ENCODE results near the gene SNED1.
"Not testable (repeated sequence)": the region's sequence is repeated elsewhere in the genome, so short reads cannot be mapped to it uniquely, and the experiment has no call there.

Gene SNED1

GRCh38 chr2:241084856-241085444 is 86.5 kb downstream of the SNED1 start:
- Histone ChIP-seq H3K9me3 (ENCODE audit: low read length) (no peaks in the 10 kb centered on the region), H3K4me3 (ENCODE audit: low read depth in 1 of 2, low read length in 2 of 2) (no peak overlapping the region), H3K27me3 (ENCODE audit: control insufficient read depth in 1 of 2, insufficient read depth in 2 of 2, low read length in 2 of 2) (no peaks in the 10 kb centered on the region), H3K36me3 (ENCODE audit: insufficient read depth, low read length) (peaks cover 42% of the 10 kb centered on the region), H3K4me1 (ENCODE audit: insufficient read depth, low read length) (no peaks in the 10 kb centered on the region), H3K27ac (ENCODE audit: low read depth, low read length) (no peak overlapping the region), H3K9ac (ENCODE audit: low read length) (no peak overlapping the region)

- peaks cover 55% of the 10 kb centered on the region for H3K36me3 ChIP-seq (ENCODE audit: insufficient read depth, low read length)
- H3K27ac ChIP-seq (ENCODE audit: low read depth, low read length), result no peak overlapping the region
- H3K4me3 ChIP-seq (ENCODE audit: low read depth in 1 of 2, low read length in 2 of 2), result no peak overlapping the region
- H3K9ac ChIP-seq (ENCODE audit: low read length), result no peak overlapping the region
- no peaks in the 10 kb centered on the region for H3K4me1 ChIP-seq (ENCODE audit: insufficient read depth, low read length)
- no peaks in the 10 kb centered on the region for H3K9me3 ChIP-seq (ENCODE audit: low read length)
- H3K27me3 ChIP-seq (ENCODE audit: control insufficient read depth in 1 of 2, insufficient read depth in 2 of 2, low read length in 2 of 2), result no peaks in the 10 kb centered on the region
Observed at GRCh38 chr2:241087420-241088268, 89.2 kb downstream of the SNED1 start.

GRCh38 chr2:241088376-241088775 is 90.0 kb downstream of the SNED1 start:
- no peaks in the 10 kb centered on the region for H3K9me3 ChIP-seq (ENCODE audit: low read length)
- peaks cover 55% of the 10 kb centered on the region for H3K36me3 ChIP-seq (ENCODE audit: insufficient read depth, low read length)
- no peaks in the 10 kb centered on the region for H3K27me3 ChIP-seq (ENCODE audit: control insufficient read depth in 1 of 2, insufficient read depth in 2 of 2, low read length in 2 of 2)
- H3K4me1 ChIP-seq (ENCODE audit: insufficient read depth, low read length), result no peaks in the 10 kb centered on the region
- no peak overlapping the region for H3K4me3 ChIP-seq (ENCODE audit: low read depth in 1 of 2, low read length in 2 of 2)
- H3K9ac ChIP-seq (ENCODE audit: low read length), result no peak overlapping the region
- no peak overlapping the region for H3K27ac ChIP-seq (ENCODE audit: low read depth, low read length)

GRCh38 chr2:241088791-241089732 is 90.6 kb downstream of the SNED1 start:
- no peak overlapping the region for H3K9ac ChIP-seq (ENCODE audit: low read length)
- H3K27ac ChIP-seq (ENCODE audit: low read depth, low read length), result no peak overlapping the region
- H3K9me3 ChIP-seq (ENCODE audit: low read length), result no peaks in the 10 kb centered on the region
- H3K4me3 ChIP-seq (ENCODE audit: low read depth in 1 of 2, low read length in 2 of 2), result no peak overlapping the region
- no peaks in the 10 kb centered on the region for H3K4me1 ChIP-seq (ENCODE audit: insufficient read depth, low read length)
- H3K27me3 ChIP-seq (ENCODE audit: control insufficient read depth in 1 of 2, insufficient read depth in 2 of 2, low read length in 2 of 2), result no peaks in the 10 kb centered on the region
- peaks cover 60% of the 10 kb centered on the region for H3K36me3 ChIP-seq (ENCODE audit: insufficient read depth, low read length)

GRCh38 chr2:241091201-241091600 is 92.8 kb downstream of the SNED1 start:
- H3K4me1 ChIP-seq (ENCODE audit: insufficient read depth, low read length), result no peaks in the 10 kb centered on the region
- H3K27me3 ChIP-seq (ENCODE audit: control insufficient read depth in 1 of 2, insufficient read depth in 2 of 2, low read length in 2 of 2), result no peaks in the 10 kb centered on the region
- peaks cover 73% of the 10 kb centered on the region for H3K36me3 ChIP-seq (ENCODE audit: insufficient read depth, low read length)
- H3K4me3 ChIP-seq (ENCODE audit: low read depth in 1 of 2, low read length in 2 of 2), result no peak overlapping the region
- H3K27ac ChIP-seq (ENCODE audit: low read depth, low read length), result no peak overlapping the region
- no peak overlapping the region for H3K9ac ChIP-seq (ENCODE audit: low read length)
- no peaks in the 10 kb centered on the region for H3K9me3 ChIP-seq (ENCODE audit: low read length)

- Histone ChIP-seq H3K27me3 (ENCODE audit: control insufficient read depth in 1 of 2, insufficient read depth in 2 of 2, low read length in 2 of 2) (no peaks in the 10 kb centered on the region), H3K4me3 (ENCODE audit: low read depth in 1 of 2, low read length in 2 of 2) (no peak overlapping the region), H3K9me3 (ENCODE audit: low read length) (no peaks in the 10 kb centered on the region), H3K4me1 (ENCODE audit: insufficient read depth, low read length) (no peaks in the 10 kb centered on the region), H3K9ac (ENCODE audit: low read length) (no peak overlapping the region), H3K36me3 (ENCODE audit: insufficient read depth, low read length) (peaks cover 72% of the 10 kb centered on the region), H3K27ac (ENCODE audit: low read depth, low read length) (no peak overlapping the region)
Observed at GRCh38 chr2:241091734-241092445, 93.5 kb downstream of the SNED1 start.

- H3K4me3 ChIP-seq (ENCODE audit: low read depth in 1 of 2, low read length in 2 of 2), result no peak overlapping the region
- no peak overlapping the region for H3K27ac ChIP-seq (ENCODE audit: low read depth, low read length)
- no peak overlapping the region for H3K9ac ChIP-seq (ENCODE audit: low read length)
- H3K9me3 ChIP-seq (ENCODE audit: low read length), result no peaks in the 10 kb centered on the region
- no peaks in the 10 kb centered on the region for H3K4me1 ChIP-seq (ENCODE audit: insufficient read depth, low read length)
- H3K27me3 ChIP-seq (ENCODE audit: control insufficient read depth in 1 of 2, insufficient read depth in 2 of 2, low read length in 2 of 2), result no peaks in the 10 kb centered on the region
- peaks cover 72% of the 10 kb centered on the region for H3K36me3 ChIP-seq (ENCODE audit: insufficient read depth, low read length)
Observed at GRCh38 chr2:241092677-241093076, 94.3 kb downstream of the SNED1 start.

- not testable (repeated sequence) for H3K27me3 ChIP-seq (ENCODE audit: control insufficient read depth in 1 of 2, insufficient read depth in 2 of 2, low read length in 2 of 2); H3K9ac ChIP-seq (ENCODE audit: low read length); H3K4me3 ChIP-seq (ENCODE audit: low read depth in 1 of 2, low read length in 2 of 2); H3K27ac ChIP-seq (ENCODE audit: low read depth, low read length); H3K4me1 ChIP-seq (ENCODE audit: insufficient read depth, low read length); H3K9me3 ChIP-seq (ENCODE audit: low read length)
- peaks cover 68% of the 10 kb centered on the region for H3K36me3 ChIP-seq (ENCODE audit: insufficient read depth, low read length)
Observed at GRCh38 chr2:241093133-241093781, 94.8 kb downstream of the SNED1 start.

- Histone ChIP-seq H3K9ac (ENCODE audit: low read length) (no peak overlapping the region), H3K9me3 (ENCODE audit: low read length) (no peaks in the 10 kb centered on the region), H3K4me3 (ENCODE audit: low read depth in 1 of 2, low read length in 2 of 2) (no peak overlapping the region), H3K27me3 (ENCODE audit: control insufficient read depth in 1 of 2, insufficient read depth in 2 of 2, low read length in 2 of 2) (no peaks in the 10 kb centered on the region), H3K36me3 (ENCODE audit: insufficient read depth, low read length) (peaks cover 59% of the 10 kb centered on the region), H3K4me1 (ENCODE audit: insufficient read depth, low read length) (no peaks in the 10 kb centered on the region), H3K27ac (ENCODE audit: low read depth, low read length) (no peak overlapping the region)
Observed at GRCh38 chr2:241094172-241094571, 95.8 kb downstream of the SNED1 start.

- H3K9ac ChIP-seq (ENCODE audit: low read length), result no peak overlapping the region
- no peak overlapping the region for H3K27ac ChIP-seq (ENCODE audit: low read depth, low read length)
- no peaks in the 10 kb centered on the region for H3K27me3 ChIP-seq (ENCODE audit: control insufficient read depth in 1 of 2, insufficient read depth in 2 of 2, low read length in 2 of 2)
- no peaks in the 10 kb centered on the region for H3K9me3 ChIP-seq (ENCODE audit: low read length)
- no peak overlapping the region for H3K4me3 ChIP-seq (ENCODE audit: low read depth in 1 of 2, low read length in 2 of 2)
- peaks cover 53% of the 10 kb centered on the region for H3K36me3 ChIP-seq (ENCODE audit: insufficient read depth, low read length)
- no peaks in the 10 kb centered on the region for H3K4me1 ChIP-seq (ENCODE audit: insufficient read depth, low read length)
Observed at GRCh38 chr2:241094924-241095420, 96.6 kb downstream of the SNED1 start.

Measured in muscle layer of colon (tissue), 2 donors.